Urinary bladder (tissue), 4 donors: ENCODE results near the gene PUDP. TPM values are rescaled to one million over a fixed set of nuclear protein-coding genes. Genes with fewer than 3 reads are reported as not detected.

Source experiments
- DNase-seq: peaks from one replicate; pipeline ENCODE4 v3.0.0-alpha.2; 2015; ENCODE audit errors: extremely low spot score
- H3K27ac ChIP-seq: one replicate; pipeline ENCODE4 v1.5.1; 2013; ENCODE audit warnings: low read depth, mild to moderate bottlenecking, moderate library complexity
- H3K36me3 ChIP-seq: one replicate; pipeline ENCODE4 v1.6.1; 2013; ENCODE audit warnings: mild to moderate bottlenecking, moderate library complexity; ENCODE audit not compliant: insufficient read depth
- H3K4me1 ChIP-seq: one replicate; pipeline ENCODE4 v1.6.1; 2013; ENCODE audit warnings: mild to moderate bottlenecking, moderate library complexity; ENCODE audit not compliant: insufficient read depth
- H3K4me3 ChIP-seq: one replicate; pipeline ENCODE4 v1.5.1; 2013; ENCODE audit warnings: low read depth, low read length
- WGBS: extraction: QIAGEN DNeasy Blood & Tissue Kit; methylation state at CpG from one replicate; pipeline ENCODE4 v1.1.7; 2013; 5-methylcytosine and 5-hydroxymethylcytosine counted together
- polyA plus RNA-seq: library from polyadenylated mRNA; stranded (reverse); fragments of 200-250 nt; gene quantifications from one replicate; pipeline ENCODE4 v1.2.3, GENCODE V29; 2013
- total RNA-seq: library from RNA; depleted of rRNA; stranded (reverse); fragments of >200 nt; gene quantifications from one replicate; pipeline ENCODE4 v1.2.3, GENCODE V29; 2014
- donor health status: healthy with polysubstance abuse.
- donor health status: healthy.

The PUDP gene
- total and polyA plus RNA-seq, 2 donors = 10.2 to 11.6 TPM

DNA sequence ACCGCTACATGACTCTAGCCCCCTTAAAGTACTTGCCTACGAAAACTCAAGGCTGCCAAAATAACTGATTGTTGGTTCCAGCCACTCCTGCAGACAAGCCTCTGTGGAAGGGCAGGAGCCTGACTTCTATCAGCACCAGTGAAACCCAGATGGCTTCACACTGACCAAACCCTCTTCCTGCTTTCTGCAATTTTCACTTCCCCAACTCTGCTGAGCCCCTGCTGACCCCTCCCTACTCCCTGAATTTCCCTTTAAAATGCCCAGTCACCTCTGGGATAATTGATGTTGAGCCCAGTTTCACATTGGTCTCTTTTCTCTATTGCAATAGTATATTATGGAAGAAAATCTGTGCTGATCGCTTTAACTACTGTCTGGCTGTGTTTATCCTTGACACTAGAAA lies 62.1 kb downstream of the PUDP start:
- 94% methylated on average over 3 of the region's 3 CpGs for WGBS
- Histone ChIP-seq H3K4me3 (no peak overlapping the region), H3K4me1 (no peaks in the 10 kb centered on the region), H3K36me3 (no peaks in the 10 kb centered on the region), H3K27ac (no peak overlapping the region)
- DNase-seq = no peak

DNA sequence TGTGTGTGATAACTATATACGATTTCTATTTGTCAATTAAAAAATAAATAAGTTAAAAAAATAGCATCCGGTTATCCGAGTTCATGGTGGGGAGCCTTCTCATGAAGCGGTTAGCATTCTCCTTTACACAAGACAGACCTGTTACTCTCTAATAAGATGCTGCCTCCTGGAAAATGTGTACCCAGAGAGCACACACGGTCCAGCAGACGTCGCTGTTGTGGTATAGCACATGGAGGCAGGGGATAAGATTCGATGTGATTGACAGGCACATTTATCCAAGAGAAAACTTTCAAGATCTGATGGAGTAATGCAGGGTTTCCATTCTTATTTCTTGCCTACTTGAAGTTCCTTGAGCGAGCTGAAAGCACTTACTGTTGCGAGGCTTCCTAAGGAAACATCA lies 63.1 kb downstream of the PUDP start:
- H3K4me1 ChIP-seq = no peaks in the 10 kb centered on the region
- WGBS = 96% methylated on average over 10 of the region's 10 CpGs
- H3K36me3 ChIP-seq = no peaks in the 10 kb centered on the region
- no peak for DNase-seq
- H3K4me3 ChIP-seq = no peak overlapping the region
- no peak overlapping the region for H3K27ac ChIP-seq

DNA sequence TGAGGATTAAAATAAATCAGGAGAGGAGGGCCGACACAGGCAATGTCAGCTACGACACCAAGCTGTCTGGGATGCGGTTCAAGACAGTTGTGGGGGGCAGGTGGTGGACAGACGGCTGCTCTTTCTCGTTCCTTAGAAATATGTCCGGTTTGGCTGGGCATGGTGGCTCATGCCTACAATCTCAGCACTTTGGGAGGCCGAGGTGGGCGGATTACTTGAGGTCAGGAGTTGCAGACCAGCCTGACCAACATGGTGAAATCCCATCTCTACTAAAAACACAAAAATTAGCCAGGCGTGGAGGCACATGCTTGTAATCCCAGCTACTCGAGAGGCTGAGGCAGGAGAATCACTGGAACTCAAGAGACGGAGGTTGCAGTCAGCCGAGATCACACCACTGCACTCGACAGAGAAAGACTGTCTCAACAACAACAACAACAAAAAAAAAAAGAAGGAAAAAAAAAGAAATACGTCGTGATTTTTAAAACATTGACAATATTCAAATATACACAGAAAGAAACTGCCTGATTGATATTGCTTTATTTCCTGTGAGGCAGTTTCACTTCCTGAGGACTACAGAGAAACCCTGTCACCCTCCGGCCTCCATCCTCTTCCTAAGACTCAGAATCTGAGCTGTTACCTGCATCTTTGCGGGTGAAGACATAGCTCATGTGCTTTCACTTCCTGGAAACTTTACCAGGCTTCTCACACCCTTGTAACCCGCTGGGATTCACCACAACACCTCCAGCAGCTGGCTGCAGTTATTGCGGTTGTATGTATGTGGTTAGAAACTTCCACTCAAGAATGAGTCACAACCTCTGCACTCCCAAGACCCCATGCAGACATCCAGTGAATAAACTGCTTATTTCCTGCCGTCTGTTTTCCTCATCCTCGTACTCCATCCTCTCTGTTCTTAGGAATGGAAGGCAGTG lies 64.2 kb downstream of the PUDP start:
- no peaks in the 10 kb centered on the region for H3K36me3 ChIP-seq
- 84% methylated on average over 21 of the region's 21 CpGs for whole genome bisulfite sequencing
- H3K27ac ChIP-seq = no peak overlapping the region
- no peak for DNase-seq
- H3K4me1 ChIP-seq = no peaks in the 10 kb centered on the region
- H3K4me3 ChIP-seq = no peak overlapping the region

DNA sequence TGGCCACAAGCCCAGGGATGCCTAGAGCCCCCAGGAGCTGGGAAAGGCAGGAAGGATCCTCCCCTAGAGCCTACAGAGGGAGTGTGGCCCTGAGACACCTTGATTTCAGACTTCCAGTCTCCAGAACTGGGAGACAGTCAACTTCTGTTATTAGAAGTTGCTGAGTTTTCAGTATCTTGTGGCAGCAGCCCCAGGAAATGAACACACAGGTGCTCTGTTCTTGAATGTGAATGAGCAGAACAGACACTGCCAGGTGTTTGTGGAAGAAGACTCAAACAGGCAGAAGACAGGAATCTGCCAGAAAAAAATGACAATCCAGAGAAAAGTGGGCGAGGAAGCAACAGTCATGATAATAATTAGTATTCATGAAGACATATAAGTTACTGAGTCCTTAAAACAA lies 64.9 kb downstream of the PUDP start:
- Histone ChIP-seq H3K36me3 (no peaks in the 10 kb centered on the region), H3K4me1 (no peaks in the 10 kb centered on the region), H3K4me3 (no peak overlapping the region), H3K27ac (no peak overlapping the region)
- 90% methylated on average over 1 of the region's 1 CpG for WGBS
- no peak for DNase-seq

DNA sequence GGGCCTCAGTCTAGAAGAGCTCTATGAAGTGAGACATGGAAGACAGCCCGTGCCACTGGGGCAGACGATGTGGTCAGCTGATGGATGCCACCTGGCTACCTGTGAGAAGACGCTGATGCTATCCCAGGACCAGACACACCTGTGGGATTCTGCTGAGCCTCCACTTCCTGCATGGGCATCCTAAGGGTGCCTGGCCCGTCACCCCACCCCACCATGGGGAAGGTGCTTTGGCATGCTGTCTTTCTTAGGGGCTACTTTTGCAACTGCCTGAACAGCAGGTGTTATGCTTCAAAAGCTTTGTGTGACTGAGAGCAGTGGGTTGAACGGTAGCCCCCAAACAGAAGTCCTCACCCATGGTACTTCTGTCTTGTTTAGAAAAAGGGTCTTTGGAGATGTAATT lies 65.4 kb downstream of the PUDP start:
- 78% methylated on average over 5 of the region's 5 CpGs for WGBS
- H3K4me1 ChIP-seq = no peaks in the 10 kb centered on the region
- H3K4me3 ChIP-seq = no peak overlapping the region
- no peak overlapping the region for H3K27ac ChIP-seq
- DNase-seq = no peak
- H3K36me3 ChIP-seq = no peaks in the 10 kb centered on the region

DNA sequence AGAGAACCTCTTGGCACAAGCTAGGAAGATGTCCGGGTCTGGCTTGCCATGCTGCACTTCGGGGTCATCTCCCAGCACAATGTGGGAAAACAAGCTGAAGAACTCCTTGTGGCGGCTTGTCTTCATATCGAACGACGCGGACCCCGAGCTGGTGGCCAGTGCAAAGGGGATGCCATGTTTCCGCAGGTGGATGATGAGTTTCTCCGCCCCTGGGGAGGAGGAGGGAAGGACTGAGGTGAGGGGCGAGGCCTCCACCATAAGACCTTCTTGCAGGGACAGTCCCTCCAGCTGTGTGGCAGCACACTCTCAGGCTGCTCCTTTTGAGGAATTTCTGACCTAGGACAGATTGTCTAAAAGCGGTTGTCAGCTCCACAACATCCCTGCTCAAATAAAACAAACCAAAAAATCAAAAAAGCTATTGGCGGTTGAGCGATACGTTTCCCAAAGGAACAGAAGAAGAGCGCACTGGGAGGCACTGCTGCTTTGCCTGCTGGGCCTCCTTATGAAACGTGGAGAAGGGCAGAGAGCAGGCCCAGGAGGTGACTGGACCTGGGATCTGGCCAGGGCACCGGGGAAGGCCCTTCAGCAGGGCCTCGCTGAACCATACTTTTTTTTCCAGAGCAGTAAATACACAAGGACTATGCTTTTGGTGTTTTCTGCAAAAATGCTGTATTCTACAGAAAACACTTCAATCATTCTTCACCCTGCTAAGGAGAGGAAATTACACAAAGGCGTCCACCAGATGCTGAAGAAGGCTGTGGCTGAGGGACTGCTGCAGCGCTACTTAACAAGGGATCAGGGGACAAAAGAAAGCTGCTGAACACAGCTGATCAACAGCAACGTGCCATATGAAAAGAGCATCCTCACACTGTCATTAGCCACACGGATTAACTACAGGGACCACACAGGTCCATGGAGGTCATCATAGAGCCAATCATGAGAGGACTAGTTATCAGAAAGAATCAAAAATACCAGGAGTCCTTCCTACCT lies 70.4 kb downstream of the PUDP start:
- no peaks in the 10 kb centered on the region for H3K4me1 ChIP-seq
- WGBS = 89% methylated on average over 23 of the region's 23 CpGs
- H3K4me3 ChIP-seq = no peak overlapping the region
- H3K36me3 ChIP-seq = no peaks in the 10 kb centered on the region
- no peak overlapping the region for H3K27ac ChIP-seq
- no peak for DNase-seq

DNA sequence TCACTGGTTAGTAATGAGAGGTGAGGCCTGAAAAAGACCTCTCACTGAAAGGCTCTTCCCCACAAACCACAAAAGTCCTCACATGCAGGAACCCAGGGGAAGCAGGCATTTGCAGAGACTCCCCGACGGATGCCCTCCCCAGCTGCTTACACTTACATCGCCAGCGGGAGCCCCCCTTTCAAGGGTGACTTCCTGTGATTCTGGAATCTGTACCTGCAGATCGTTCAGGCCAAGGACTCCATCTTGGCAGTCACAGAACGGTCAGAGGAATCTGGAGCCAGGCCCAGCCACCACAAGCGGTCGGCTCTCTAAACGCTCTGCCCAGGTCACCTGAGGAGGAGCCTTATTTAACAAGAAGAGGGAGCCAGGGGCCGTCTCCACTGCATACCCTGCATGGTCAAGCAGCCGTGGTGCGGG lies 71.7 kb downstream of the PUDP start:
- WGBS = 77% methylated on average over 12 of the region's 12 CpGs
- no peak for DNase-seq
- no peak overlapping the region for H3K27ac ChIP-seq
- H3K4me1 ChIP-seq = no peaks in the 10 kb centered on the region
- H3K4me3 ChIP-seq = no peak overlapping the region
- no peaks in the 10 kb centered on the region for H3K36me3 ChIP-seq

DNA sequence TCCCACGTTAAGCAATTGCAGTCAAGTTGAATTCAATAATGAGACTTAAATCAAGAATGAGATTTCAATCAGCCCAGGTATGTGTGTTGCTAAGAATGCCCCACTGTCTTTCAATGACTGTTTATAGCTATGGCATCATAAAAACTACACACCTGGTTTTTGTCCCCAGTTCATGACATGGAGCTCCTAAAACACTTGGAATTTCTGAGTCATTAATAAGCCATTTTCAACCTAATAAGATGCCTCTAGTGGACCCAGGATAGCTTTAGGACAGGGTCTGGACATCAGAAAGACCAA lies 73.1 kb downstream of the PUDP start:
- Histone ChIP-seq H3K36me3 (no peaks in the 10 kb centered on the region), H3K4me3 (no peak overlapping the region), H3K4me1 (no peaks in the 10 kb centered on the region), H3K27ac (no peak overlapping the region)
- DNase-seq = no peak
- WGBS = 83% methylated on average over 1 of the region's 1 CpG

DNA sequence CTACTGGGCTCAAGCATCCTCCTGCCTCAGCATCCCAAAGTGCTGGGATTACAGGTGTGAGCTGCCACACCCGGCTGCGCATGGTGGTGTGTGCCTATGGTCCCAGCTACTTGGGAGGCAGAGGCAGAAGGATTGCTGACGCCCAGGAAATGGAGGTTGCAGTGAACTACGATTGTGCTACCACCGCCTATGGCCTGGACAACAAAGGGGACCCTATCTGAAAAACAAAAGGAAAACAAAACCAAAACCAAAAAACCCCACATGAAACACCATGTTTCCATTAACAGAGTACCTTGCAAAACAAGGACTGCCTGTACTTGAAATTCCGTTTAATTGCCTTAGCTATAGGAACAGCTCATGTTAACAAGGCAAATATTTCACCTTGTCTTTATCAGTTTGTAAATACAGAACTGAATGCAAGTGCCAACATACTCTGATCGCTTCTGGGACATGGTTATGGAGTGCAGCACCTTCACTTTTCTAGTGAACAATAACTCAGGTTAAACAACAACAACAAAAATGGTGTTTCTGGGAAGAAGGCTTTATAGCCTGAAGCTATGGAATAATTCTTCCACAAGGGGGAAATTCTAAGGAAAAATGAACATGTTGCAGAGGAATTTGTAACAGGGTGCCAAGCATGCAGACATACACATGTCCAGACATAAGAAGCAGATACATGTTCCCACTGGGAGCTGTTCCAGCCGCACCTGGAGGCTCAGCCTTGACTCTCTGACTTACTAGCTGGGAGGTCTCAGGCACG lies 73.6 kb downstream of the PUDP start:
- Histone ChIP-seq H3K4me3 (no peak overlapping the region), H3K4me1 (no peaks in the 10 kb centered on the region), H3K36me3 (no peaks in the 10 kb centered on the region), H3K27ac (no peak overlapping the region)
- WGBS = 85% methylated on average over 9 of the region's 9 CpGs
- no peak for DNase-seq

DNA sequence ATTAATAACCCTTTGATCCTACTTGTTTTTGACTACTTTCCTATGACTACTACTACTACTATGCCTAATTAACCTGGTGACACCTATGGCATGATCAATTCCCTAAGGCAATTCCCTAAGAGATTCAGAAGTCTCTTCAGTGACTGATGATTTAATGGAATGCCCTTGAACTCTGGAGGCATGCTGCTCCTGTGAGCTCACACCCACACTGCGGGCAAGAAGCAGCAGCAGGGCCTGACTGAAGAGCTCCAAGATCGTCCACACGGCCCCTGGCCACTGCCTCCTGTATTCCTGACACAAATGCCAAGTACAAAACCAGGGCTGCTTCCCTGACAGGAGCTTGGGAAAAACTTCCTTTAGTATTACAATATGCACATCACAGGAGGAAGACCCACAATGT lies 74.6 kb downstream of the PUDP start:
- no peak overlapping the region for H3K27ac ChIP-seq
- no peak for DNase-seq
- no peak overlapping the region for H3K4me3 ChIP-seq
- H3K4me1 ChIP-seq = no peaks in the 10 kb centered on the region
- no peaks in the 10 kb centered on the region for H3K36me3 ChIP-seq
- WGBS = 73% methylated on average over 3 of the region's 3 CpGs

DNA sequence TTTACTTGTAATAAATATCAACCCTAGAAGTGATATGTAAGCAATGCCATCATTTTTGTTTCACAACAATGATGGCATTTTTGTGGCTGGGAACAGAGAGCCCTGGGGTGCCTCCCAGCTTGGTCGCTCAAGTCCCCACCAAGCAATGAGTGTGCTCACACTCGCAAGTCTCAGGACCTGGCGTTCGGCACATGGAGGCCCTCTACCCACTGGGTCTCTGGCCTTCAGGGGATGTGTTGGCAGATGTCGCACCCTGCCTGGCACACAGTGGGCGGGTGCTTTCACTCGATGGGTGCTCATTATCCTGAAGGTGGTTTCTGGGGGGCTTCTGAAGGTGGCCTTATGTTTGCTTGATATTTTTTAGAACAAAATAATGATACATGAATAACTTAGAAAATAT lies 75.1 kb downstream of the PUDP start:
- 98% methylated on average over 7 of the region's 7 CpGs for WGBS
- H3K4me3 ChIP-seq = no peak overlapping the region
- H3K4me1 ChIP-seq = no peaks in the 10 kb centered on the region
- no peak for DNase-seq
- no peaks in the 10 kb centered on the region for H3K36me3 ChIP-seq
- no peak overlapping the region for H3K27ac ChIP-seq

DNA sequence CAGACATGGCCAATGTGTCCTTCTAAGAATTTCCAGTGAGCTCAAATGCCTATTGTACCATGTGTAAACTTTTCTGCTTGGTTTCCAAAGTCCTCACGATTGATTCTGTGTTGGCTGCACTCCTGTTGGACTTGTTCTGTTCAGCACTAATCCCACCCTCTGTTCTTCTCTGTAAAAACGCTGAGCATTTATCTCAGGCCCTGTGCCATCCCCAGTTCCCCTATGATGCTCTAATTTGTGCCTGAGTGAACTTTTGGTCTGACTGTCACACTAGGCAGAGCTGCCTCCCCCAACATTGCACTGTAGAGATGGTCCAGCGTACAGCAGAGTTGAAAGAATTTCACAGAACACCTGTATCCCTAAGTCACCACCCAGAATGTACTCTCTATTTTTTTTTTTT lies 76.6 kb downstream of the PUDP start:
- H3K36me3 ChIP-seq = no peaks in the 10 kb centered on the region
- 53% methylated on average over 3 of the region's 3 CpGs for WGBS
- H3K4me3 ChIP-seq = no peak overlapping the region
- DNase-seq = no peak
- H3K4me1 ChIP-seq = no peaks in the 10 kb centered on the region
- no peak overlapping the region for H3K27ac ChIP-seq

DNA sequence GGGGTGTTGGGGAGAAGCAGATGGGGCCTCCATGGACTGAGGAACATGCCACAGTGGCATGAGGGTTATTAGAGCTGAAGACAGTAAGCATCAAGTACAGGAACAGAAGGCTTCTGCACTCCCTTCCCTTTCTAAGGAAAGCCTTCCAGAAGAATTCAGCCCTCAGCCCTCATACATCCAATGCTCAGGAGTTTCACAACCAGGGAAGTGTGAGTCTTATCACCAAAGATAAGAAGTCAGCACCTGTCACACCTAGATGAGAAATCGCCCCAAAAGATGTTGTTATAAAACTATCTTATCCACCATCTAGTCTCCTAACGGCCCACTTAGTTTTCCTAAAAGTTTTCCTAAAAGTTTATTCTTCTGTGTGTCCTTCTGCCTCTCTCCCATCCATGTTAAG lies 78.4 kb downstream of the PUDP start:
- H3K27ac ChIP-seq = no peak overlapping the region
- no peaks in the 10 kb centered on the region for H3K4me1 ChIP-seq
- DNase-seq = no peak
- H3K36me3 ChIP-seq = no peaks in the 10 kb centered on the region
- H3K4me3 ChIP-seq = no peak overlapping the region
- WGBS = 90% methylated on average over 2 of the region's 2 CpGs
